Trophoblast cell (in vitro differentiated cells and primary cell): ENCODE data around the gene WNK2.
A peak's percentile ranks its signal among the peaks of the same experiment; 100 is the strongest.

Source experiments
- DNase-seq, 2 donors: peaks; one replicate each; pipeline ENCODE4 v3.0.0-alpha.2; 2016
- H2AFZ ChIP-seq: 2 replicates; pipeline ENCODE4 v1.6.1; 2013; ENCODE audit warnings: low read length, moderate library complexity, mild to moderate bottlenecking; ENCODE audit not compliant: insufficient read depth, poor library complexity
- H2AK5ac ChIP-seq: 2 replicates; pipeline ENCODE4 v1.6.1; 2013; ENCODE audit warnings: mild to moderate bottlenecking, low read length
- H2BK120ac ChIP-seq: 2 replicates; pipeline ENCODE4 v1.6.1; 2013; ENCODE audit warnings: low read length, mild to moderate bottlenecking, moderate library complexity; ENCODE audit not compliant: insufficient read depth, poor library complexity
- H2BK12ac ChIP-seq: 2 replicates; pipeline ENCODE4 v1.6.1; 2013; ENCODE audit warnings: mild to moderate bottlenecking, low read length, moderate library complexity
- H2BK5ac ChIP-seq: 2 replicates; pipeline ENCODE4 v1.6.1; 2013; ENCODE audit warnings: low read length, low read depth, moderate library complexity, mild to moderate bottlenecking; ENCODE audit not compliant: poor library complexity
- H3K14ac ChIP-seq: 2 replicates; pipeline ENCODE4 v1.6.1; 2013; ENCODE audit warnings: mild to moderate bottlenecking, low read length
- H3K18ac ChIP-seq: 2 replicates; pipeline ENCODE4 v1.6.1; 2013; ENCODE audit warnings: mild to moderate bottlenecking, low read length
- H3K23ac ChIP-seq: 2 replicates; pipeline ENCODE4 v1.6.1; 2013; ENCODE audit warnings: low read length
- H3K27ac ChIP-seq: 2 replicates; pipeline ENCODE4 v1.5.1; 2013; ENCODE audit warnings: low read depth, mild to moderate bottlenecking, inconsistent platforms, low read length, moderate library complexity
- H3K27me3 ChIP-seq: 2 replicates; pipeline ENCODE4 v1.6.1; 2013; ENCODE audit warnings: inconsistent platforms, mild to moderate bottlenecking, low read length, moderate library complexity; ENCODE audit not compliant: insufficient read depth
- H3K36me3 ChIP-seq, 2 experiments: 1 replicate in 1 of 2; 2 replicates in 1 of 2; pipeline ENCODE4 v1.6.1; 2013; ENCODE audit warnings: low read length in 2 of 2, mild to moderate bottlenecking in 2 of 2, moderate library complexity in 1 of 2; ENCODE audit not compliant: insufficient read depth in 2 of 2, control insufficient read depth in 1 of 2
- H3K4ac ChIP-seq: 2 replicates; pipeline ENCODE4 v1.6.1; 2013; ENCODE audit warnings: low read depth, mild to moderate bottlenecking, low read length, moderate library complexity
- H3K4me1 ChIP-seq, 2 experiments: 1 replicate in 1 of 2; 2 replicates in 1 of 2; pipeline ENCODE4 v1.6.1; 2013; ENCODE audit warnings: low read length in 2 of 2, mild to moderate bottlenecking in 2 of 2, moderate library complexity in 1 of 2; ENCODE audit not compliant: insufficient read depth in 2 of 2, control insufficient read depth in 1 of 2
- H3K4me2 ChIP-seq: 2 replicates; pipeline ENCODE4 v1.6.1; 2013; ENCODE audit warnings: inconsistent platforms, mild to moderate bottlenecking, low read length, moderate library complexity
- H3K4me3 ChIP-seq: 2 replicates; pipeline ENCODE4 v1.5.1; 2013; ENCODE audit warnings: mild to moderate bottlenecking, low read depth, low read length, inconsistent platforms
- H3K79me1 ChIP-seq: one replicate; pipeline ENCODE4 v1.6.1; 2013; ENCODE audit warnings: low read length
- H3K79me2 ChIP-seq: 2 replicates; pipeline ENCODE4 v1.6.1; 2013; ENCODE audit warnings: low read length, mild to moderate bottlenecking; ENCODE audit not compliant: control insufficient read depth, insufficient read depth, poor library complexity
- H3K9ac ChIP-seq: 2 replicates; pipeline ENCODE4 v1.6.1; 2013; ENCODE audit warnings: mild to moderate bottlenecking, low read length
- H3K9me3 ChIP-seq: 2 replicates; pipeline ENCODE4 v1.6.1; 2013; ENCODE audit warnings: low read depth, mild to moderate bottlenecking, control low read depth, inconsistent platforms, low read length; ENCODE audit not compliant: insufficient read depth
- H4K12ac ChIP-seq: 2 replicates; pipeline ENCODE4 v1.6.1; 2013; ENCODE audit warnings: low read depth, mild to moderate bottlenecking, low read length, moderate library complexity
- H4K8ac ChIP-seq: 2 replicates; pipeline ENCODE4 v1.6.1; 2013; ENCODE audit warnings: low read depth, mild to moderate bottlenecking, low read length, moderate library complexity
- H4K91ac ChIP-seq: one replicate; pipeline ENCODE4 v1.6.1; 2013; ENCODE audit warnings: low read depth, mild to moderate bottlenecking, low read length, moderate library complexity
- WGBS: extraction: QIAGEN DNeasy Blood & Tissue Kit; methylation state at CpG from one replicate; pipeline ENCODE4 v1.1.7; 2013; ENCODE audit warnings: missing lambda C conversion rate; ENCODE audit not compliant: insufficient read length, insufficient coverage; ENCODE audit errors: extremely low coverage; 5-methylcytosine and 5-hydroxymethylcytosine counted together

WNK2 gene

DNA sequence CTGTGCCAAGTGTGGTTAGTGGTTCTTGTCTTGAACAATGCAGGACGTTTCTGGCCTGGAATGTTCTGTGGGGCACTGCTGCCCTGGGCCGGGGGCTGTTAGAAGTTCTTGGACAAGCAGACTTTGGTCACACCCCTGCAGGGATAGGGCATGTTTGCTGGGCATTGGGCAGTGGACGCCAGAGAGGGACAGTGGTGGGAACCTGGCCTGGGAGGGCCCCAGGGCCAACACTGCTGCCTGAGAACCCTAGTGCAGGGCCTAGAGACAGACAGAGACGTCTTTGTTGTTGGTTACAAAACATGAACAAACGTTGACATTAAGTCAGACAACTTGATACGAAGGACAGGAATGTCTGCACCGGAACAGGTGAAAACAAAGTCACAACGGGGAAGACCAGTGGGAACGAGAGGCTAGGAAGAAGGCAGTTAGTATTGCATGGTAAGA is 57.0 kb downstream of the WNK2 start:
- no peak overlapping the region for H2BK120ac ChIP-seq
- H3K4me3 ChIP-seq, result no peak overlapping the region
- no peaks in the 10 kb centered on the region for H3K36me3 ChIP-seq
- H3K9ac ChIP-seq, result no peak overlapping the region
- H4K91ac ChIP-seq, result no peak overlapping the region
- WGBS, result no CpG with 5 or more reads among the region's 9 CpGs
- H3K23ac ChIP-seq, result no peak overlapping the region
- no peaks in the 10 kb centered on the region for H3K79me2 ChIP-seq
- peak in 1 of 2 donors; percentile 38 for DNase-seq
- H3K4ac ChIP-seq, result no peak overlapping the region
- no peak overlapping the region for H3K27ac ChIP-seq
- no peak overlapping the region for H2AFZ ChIP-seq
- H3K9me3 ChIP-seq, result no peaks in the 10 kb centered on the region
- H2AK5ac ChIP-seq, result no peak overlapping the region
- H3K4me2 ChIP-seq, result no peak overlapping the region
- no peak overlapping the region for H2BK5ac ChIP-seq
- no peak overlapping the region for H4K12ac ChIP-seq
- H2BK12ac ChIP-seq, result no peak overlapping the region
- no peaks in the 10 kb centered on the region for H3K79me1 ChIP-seq
- no peak overlapping the region for H3K14ac ChIP-seq
- no peaks in the 10 kb centered on the region for H3K27me3 ChIP-seq
- H4K8ac ChIP-seq, result no peak overlapping the region
- peaks cover 0 to 2% of the 10 kb centered on the region in 2 experiments for H3K4me1 ChIP-seq
- no peak overlapping the region for H3K18ac ChIP-seq

DNA sequence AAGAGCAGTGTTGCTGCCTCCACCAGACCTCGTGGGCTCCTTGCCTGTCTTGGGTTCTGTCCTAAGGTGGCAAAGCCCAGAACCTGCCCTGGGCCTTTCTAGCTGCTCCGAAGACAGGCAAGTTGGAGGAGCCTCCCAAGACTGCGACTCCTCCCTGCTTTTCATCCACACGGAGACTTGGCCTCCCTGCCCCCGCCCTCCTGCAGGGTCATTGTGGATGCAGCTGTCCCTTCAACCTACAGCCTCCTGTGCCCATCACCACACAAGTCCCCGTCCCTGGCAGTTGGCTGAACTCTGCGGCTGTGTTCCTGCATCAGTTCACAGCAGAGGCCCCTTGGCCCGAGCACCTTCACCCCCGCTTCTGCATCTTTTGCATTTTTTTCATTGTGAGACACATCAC is 59.2 kb downstream of the WNK2 start:
- no peak overlapping the region for H3K18ac ChIP-seq
- no peaks in the 10 kb centered on the region for H3K9me3 ChIP-seq
- no peak overlapping the region for H2AFZ ChIP-seq
- H3K4me2 ChIP-seq, result no peak overlapping the region
- H3K23ac ChIP-seq, result no peak overlapping the region
- H3K4me1 ChIP-seq, result peaks cover 0 to 2% of the 10 kb centered on the region in 2 experiments
- no peak overlapping the region for H3K4ac ChIP-seq
- no peak overlapping the region for H4K8ac ChIP-seq
- H3K79me2 ChIP-seq, result no peaks in the 10 kb centered on the region
- no peak overlapping the region for H3K9ac ChIP-seq
- DNase-seq, result peak in 1 of 2 donors; percentile 2
- no CpG with 5 or more reads among the region's 9 CpGs for WGBS
- no peaks in the 10 kb centered on the region for H3K27me3 ChIP-seq
- no peak overlapping the region for H3K4me3 ChIP-seq
- no peak overlapping the region for H2AK5ac ChIP-seq
- H2BK5ac ChIP-seq, result no peak overlapping the region
- no peak overlapping the region for H4K91ac ChIP-seq
- H3K36me3 ChIP-seq, result peaks cover 2 to 5% of the 10 kb centered on the region in 2 experiments
- no peak overlapping the region for H3K14ac ChIP-seq
- H2BK120ac ChIP-seq, result no peak overlapping the region
- H4K12ac ChIP-seq, result no peak overlapping the region
- no peak overlapping the region for H2BK12ac ChIP-seq
- no peak overlapping the region for H3K27ac ChIP-seq
- H3K79me1 ChIP-seq, result no peaks in the 10 kb centered on the region

DNA sequence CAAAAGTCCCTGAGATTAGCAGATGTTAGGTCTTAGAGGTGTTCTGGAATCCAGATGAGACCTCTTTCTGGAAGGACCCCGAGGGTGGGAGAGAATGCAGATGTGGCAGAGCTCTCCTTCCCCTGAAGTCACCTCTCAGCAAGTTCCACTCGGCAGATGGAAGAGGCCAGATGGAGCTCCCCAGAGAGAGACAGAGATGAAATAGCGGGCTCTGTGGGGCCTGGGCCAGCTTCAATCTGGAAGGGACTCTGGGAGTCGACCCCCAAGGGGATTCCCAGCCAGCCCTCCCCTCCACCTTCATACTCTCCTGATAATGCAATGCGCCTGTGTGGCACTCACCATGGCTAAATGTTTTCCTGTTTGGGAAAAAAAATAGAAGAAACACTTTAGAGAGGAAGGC is 60.2 kb downstream of the WNK2 start:
- Histone ChIP-seq H3K36me3 (peaks cover 2 to 5% of the 10 kb centered on the region in 2 experiments), H3K9me3 (no peaks in the 10 kb centered on the region), H3K18ac (no peak overlapping the region), H3K9ac (no peak overlapping the region), H3K27me3 (no peaks in the 10 kb centered on the region), H3K4me2 (no peak overlapping the region), H4K91ac (no peak overlapping the region), H3K27ac (no peak overlapping the region), H4K8ac (no peak overlapping the region), H4K12ac (no peak overlapping the region), H2AK5ac (no peak overlapping the region), H3K23ac (no peak overlapping the region), H3K14ac (no peak overlapping the region), H2BK12ac (no peak overlapping the region), H2BK5ac (no peak overlapping the region), H2AFZ (no peak overlapping the region), H3K4ac (no peak overlapping the region), H3K4me3 (no peak overlapping the region), H3K79me2 (no peaks in the 10 kb centered on the region), H3K4me1 (peaks cover 0 to 2% of the 10 kb centered on the region in 2 experiments), H3K79me1 (no peaks in the 10 kb centered on the region), H2BK120ac (no peak overlapping the region)
- WGBS, result no CpG with 5 or more reads among the region's 5 CpGs
- DNase-seq, result no peak

DNA sequence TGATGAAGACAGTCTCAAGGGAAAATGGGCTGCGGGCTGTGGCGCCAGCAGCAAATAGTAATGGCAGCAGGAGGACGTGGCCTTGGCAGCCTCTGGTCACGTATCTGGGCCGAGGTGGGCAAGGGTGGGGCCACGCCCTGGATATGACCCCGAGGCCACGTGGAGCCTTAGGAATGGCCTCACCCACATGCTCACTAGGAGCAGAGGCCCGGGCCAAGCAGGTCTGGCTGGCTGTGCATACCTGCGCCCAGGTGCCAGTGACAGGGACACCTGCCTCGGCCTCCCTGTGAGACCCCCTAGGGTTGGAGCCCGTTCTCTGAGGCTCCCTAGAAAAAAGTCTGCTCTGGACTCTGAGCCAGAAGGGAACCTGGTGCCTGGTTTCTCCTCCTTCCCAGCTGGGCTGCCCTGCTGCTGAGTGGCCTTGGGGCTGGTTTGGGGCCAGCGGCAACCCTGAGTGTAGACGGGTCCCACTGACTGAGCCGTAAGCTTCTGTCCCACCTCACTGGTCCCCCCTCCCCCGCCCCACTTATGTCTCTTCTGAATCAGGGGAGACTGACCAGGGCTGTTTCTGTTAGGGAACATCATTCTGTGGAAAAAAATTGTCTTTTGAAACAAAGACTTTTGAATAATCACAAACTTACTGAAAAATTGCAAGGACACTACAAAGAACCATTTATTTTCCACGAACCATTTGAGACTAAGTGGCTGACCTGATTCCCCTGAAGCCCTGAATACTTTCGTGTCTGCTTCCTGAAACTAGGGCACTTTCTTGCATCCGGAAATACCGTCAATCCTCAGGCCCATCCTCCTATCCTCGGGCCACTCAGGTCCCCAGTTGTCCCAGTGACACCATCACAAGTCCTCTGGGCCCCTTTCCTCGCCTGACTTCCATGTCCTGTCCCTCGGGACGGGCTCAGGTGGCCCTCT is 60.8 kb downstream of the WNK2 start:
- Histone ChIP-seq H4K8ac (no peak overlapping the region), H3K36me3 (peaks cover 2 to 5% of the 10 kb centered on the region in 2 experiments), H3K23ac (no peak overlapping the region), H2BK5ac (no peak overlapping the region), H3K4me1 (peaks cover 0 to 2% of the 10 kb centered on the region in 2 experiments), H3K14ac (no peak overlapping the region), H3K27me3 (no peaks in the 10 kb centered on the region), H2AFZ (no peak overlapping the region), H3K18ac (no peak overlapping the region), H3K79me1 (no peaks in the 10 kb centered on the region), H3K9ac (no peak overlapping the region), H3K9me3 (no peaks in the 10 kb centered on the region), H3K4ac (no peak overlapping the region), H3K79me2 (no peaks in the 10 kb centered on the region), H3K27ac (no peak overlapping the region), H3K4me2 (no peak overlapping the region), H3K4me3 (no peak overlapping the region), H4K12ac (no peak overlapping the region), H2BK120ac (no peak overlapping the region), H2AK5ac (no peak overlapping the region), H2BK12ac (no peak overlapping the region), H4K91ac (no peak overlapping the region)
- peak; percentile 93 to 95 for DNase-seq
- no CpG with 5 or more reads among the region's 24 CpGs for WGBS
